HEK293 (cell line): Measurements from ENCODE around the gene LPP.

Source experiments
- BCL11B ChIP-seq: fragments of 450-650 bp; formaldehyde crosslinking; IDR thresholded peaks from 2 replicates; pipeline ENCODE4 v1.5.1; 2016; ENCODE audit warnings: low read depth, missing biosample characterization, missing genetic modification characterization
- FEZF1 ChIP-seq: fragments of 450-650 bp; formaldehyde crosslinking; IDR thresholded peaks from 2 replicates; pipeline ENCODE4 v1.5.1; 2016; ENCODE audit warnings: missing biosample characterization, missing genetic modification characterization
- GLI4 ChIP-seq: fragments of 450-650 bp; formaldehyde crosslinking; IDR thresholded peaks from 2 replicates; pipeline ENCODE4 v1.5.1; 2016; ENCODE audit warnings: missing biosample characterization, missing genetic modification characterization
- GLIS1 ChIP-seq: fragments of 450-650 bp; formaldehyde crosslinking; IDR thresholded peaks from 2 replicates; pipeline ENCODE4 v1.5.1; 2016; ENCODE audit warnings: missing biosample characterization, missing genetic modification characterization
- MEIS1 ChIP-seq: sonication (generic); formaldehyde crosslinking; IDR thresholded peaks from 2 replicates; pipeline ENCODE4 v1.8.1; 2022; ENCODE audit warnings: missing genetic modification reagents, mild to moderate bottlenecking, borderline replicate concordance
- MYNN ChIP-seq: fragments of 450-650 bp; formaldehyde crosslinking; IDR thresholded peaks from 2 replicates; pipeline ENCODE4 v1.5.1; 2016; ENCODE audit warnings: missing biosample characterization, missing genetic modification characterization, borderline replicate concordance
- PRDM6 ChIP-seq: fragments of 450-650 bp; formaldehyde crosslinking; IDR thresholded peaks from 2 replicates; pipeline ENCODE4 v1.5.1; 2017; ENCODE audit warnings: missing biosample characterization, missing genetic modification characterization
- REPIN1 ChIP-seq: fragments of 450-650 bp; formaldehyde crosslinking; IDR thresholded peaks from 2 replicates; pipeline ENCODE4 v1.5.1; 2017; ENCODE audit warnings: missing biosample characterization, missing genetic modification characterization, low read depth
- TCF7L2 ChIP-seq: IDR thresholded peaks from 2 replicates; pipeline ENCODE4 v1.6.1; 2011; ENCODE audit warnings: low read depth, mild to moderate bottlenecking, inconsistent platforms, low read length, moderate library complexity, borderline replicate concordance
- ZFP3 ChIP-seq: fragments of 450-650 bp; formaldehyde crosslinking; IDR thresholded peaks from 2 replicates; pipeline ENCODE4 v1.5.1; 2016; ENCODE audit warnings: low read depth, missing biosample characterization, missing genetic modification characterization
- ZFP37 ChIP-seq: fragments of 450-650 bp; formaldehyde crosslinking; IDR thresholded peaks from 2 replicates; pipeline ENCODE4 v1.5.1; 2016; ENCODE audit warnings: missing biosample characterization, missing genetic modification characterization
- ZNF140 ChIP-seq: fragments of 450-650 bp; formaldehyde crosslinking; IDR thresholded peaks from 2 replicates; pipeline ENCODE4 v1.5.1; 2016; ENCODE audit warnings: missing biosample characterization, missing genetic modification characterization
- ZNF146 ChIP-seq: fragments of 450-650 bp; formaldehyde crosslinking; IDR thresholded peaks from 2 replicates; pipeline ENCODE4 v1.5.1; 2016; ENCODE audit warnings: missing biosample characterization, missing genetic modification characterization
- ZNF169 ChIP-seq: fragments of 450-650 bp; formaldehyde crosslinking; IDR thresholded peaks from 2 replicates; pipeline ENCODE4 v1.5.1; 2016; ENCODE audit warnings: missing biosample characterization, missing genetic modification characterization
- ZNF184 ChIP-seq: fragments of 450-650 bp; IDR thresholded peaks from 2 replicates; pipeline ENCODE4 v1.5.1; 2018; ENCODE audit warnings: missing biosample characterization, mild to moderate bottlenecking, missing genetic modification characterization
- ZNF211 ChIP-seq: fragments of 450-650 bp; formaldehyde crosslinking; IDR thresholded peaks from 2 replicates; pipeline ENCODE4 v1.5.1; 2016; ENCODE audit warnings: low read depth, missing biosample characterization, missing genetic modification characterization
- ZNF23 ChIP-seq: fragments of 450-650 bp; formaldehyde crosslinking; IDR thresholded peaks from 2 replicates; pipeline ENCODE4 v1.5.1; 2016; ENCODE audit warnings: missing biosample characterization, missing genetic modification characterization, borderline replicate concordance
- ZNF274 ChIP-seq, 2 experiments: fragments of 200-500 bp in 1 of 2; fragments of 450-650 bp in 1 of 2; sonication (Bioruptor generic) in 1 of 2; formaldehyde crosslinking in 1 of 2; IDR thresholded peaks; 2 replicates each; pipeline versions ENCODE4 v1.5.1 to v1.6.1; 2014 to 2016; ENCODE audit warnings: borderline replicate concordance in 1 of 2, inconsistent platforms in 1 of 2, low read length in 1 of 2, missing biosample characterization in 1 of 2, missing genetic modification characterization in 1 of 2
- ZNF280D ChIP-seq: fragments of 450-650 bp; formaldehyde crosslinking; IDR thresholded peaks from 2 replicates; pipeline ENCODE4 v1.5.1; 2016; ENCODE audit warnings: missing biosample characterization, missing genetic modification characterization
- ZNF302 ChIP-seq: fragments of 450-650 bp; formaldehyde crosslinking; IDR thresholded peaks from 2 replicates; pipeline ENCODE4 v1.5.1; 2016; ENCODE audit warnings: missing biosample characterization, missing genetic modification characterization, low read depth
- ZNF311 ChIP-seq: fragments of 450-650 bp; formaldehyde crosslinking; IDR thresholded peaks from 2 replicates; pipeline ENCODE4 v1.5.1; 2017; ENCODE audit warnings: missing biosample characterization, missing genetic modification characterization, borderline replicate concordance
- ZNF324 ChIP-seq: fragments of 450-650 bp; formaldehyde crosslinking; IDR thresholded peaks from 2 replicates; pipeline ENCODE4 v1.5.1; 2016; ENCODE audit warnings: missing biosample characterization, missing genetic modification characterization
- ZNF335 ChIP-seq: fragments of 450-650 bp; formaldehyde crosslinking; conservative IDR thresholded peaks from 2 replicates; pipeline ENCODE4 v1.5.1; 2016; ENCODE audit warnings: missing biosample characterization, missing genetic modification characterization
- ZNF394 ChIP-seq: fragments of 450-650 bp; formaldehyde crosslinking; IDR thresholded peaks from 2 replicates; pipeline ENCODE4 v1.5.1; 2016; ENCODE audit warnings: missing biosample characterization, missing genetic modification characterization, mild to moderate bottlenecking, moderate library complexity, borderline replicate concordance
- ZNF398 ChIP-seq: fragments of 450-650 bp; formaldehyde crosslinking; IDR thresholded peaks from 2 replicates; pipeline ENCODE4 v1.5.1; 2017; ENCODE audit warnings: missing biosample characterization, missing genetic modification characterization
- ZNF423 ChIP-seq: fragments of 450-650 bp; formaldehyde crosslinking; IDR thresholded peaks from 2 replicates; pipeline ENCODE4 v1.5.1; 2016; ENCODE audit warnings: missing biosample characterization, missing genetic modification characterization
- ZNF513 ChIP-seq: fragments of 450-650 bp; IDR thresholded peaks from 2 replicates; pipeline ENCODE4 v1.5.1; 2018; ENCODE audit warnings: missing biosample characterization, missing genetic modification characterization
- ZNF639 ChIP-seq: fragments of 450-650 bp; formaldehyde crosslinking; IDR thresholded peaks from 2 replicates; pipeline ENCODE4 v1.5.1; 2016; ENCODE audit warnings: missing biosample characterization, missing genetic modification characterization
- ZNF658 ChIP-seq: fragments of 450-650 bp; formaldehyde crosslinking; IDR thresholded peaks from 2 replicates; pipeline ENCODE4; 2016; ENCODE audit warnings: missing biosample characterization, missing genetic modification characterization
- ZNF76 ChIP-seq: fragments of 450-650 bp; formaldehyde crosslinking; IDR thresholded peaks from 2 replicates; pipeline ENCODE4; 2016; ENCODE audit warnings: low read depth, missing biosample characterization, missing genetic modification characterization, borderline replicate concordance
- ZNF776 ChIP-seq: fragments of 450-650 bp; formaldehyde crosslinking; IDR thresholded peaks from 2 replicates; pipeline ENCODE4 v1.5.0; 2017; ENCODE audit warnings: missing biosample characterization, missing genetic modification characterization, borderline replicate concordance

Gene LPP

GRCh38 chr3:188788621-188789081 is 634.7 kb downstream of the LPP start (continued):
- TF ChIP-seq ZNF658 (tag by site-specific recombination) (no peak), BCL11B (no peak), ZNF311 (tag by site-specific recombination) (no peak), ZNF23 (tag by site-specific recombination) (no peak), ZFP37 (tag by site-specific recombination) (no peak), ZNF140 (tag by site-specific recombination) (no peak), ZNF302 (no peak), ZNF169 (tag by site-specific recombination) (no peak), FEZF1 (tag by site-specific recombination) (peak; percentile 47), ZNF211 (no peak), ZNF639 (tag by site-specific recombination) (no peak), ZNF324 (tag by site-specific recombination) (no peak), ZNF76 (tag by site-specific recombination) (no peak), TCF7L2 (no peak), ZNF398 (tag by site-specific recombination) (no peak), ZNF274 (IDR thresholded peaks at IDR 0.05; ENCODE audit: low read length) (no peak), ZNF274 (tag by site-specific recombination; IDR thresholded peaks at IDR 0.05; ENCODE audit: borderline replicate concordance) (no peak), REPIN1 (no peak), ZNF335 (tag by site-specific recombination) (peak; percentile 51), ZNF280D (no peak), ZNF146 (tag by site-specific recombination) (no peak), GLI4 (tag by site-specific recombination) (no peak), MEIS1 (CRISPR knock-in tag) (no peak), ZNF394 (tag by site-specific recombination) (no peak), ZNF776 (no peak), MYNN (tag by site-specific recombination) (no peak), GLIS1 (tag by site-specific recombination) (no peak), ZFP3 (tag by site-specific recombination) (no peak), PRDM6 (no peak), ZNF184 (tag by site-specific recombination) (no peak), ZNF513 (tag by site-specific recombination) (no peak), ZNF423 (tag by site-specific recombination) (no peak)
